H1 (cell line): ENCODE data around the gene PEX12. TPM values are rescaled to one million over a fixed set of nuclear protein-coding genes. Genes with fewer than 3 reads are reported as not detected.

ENCODE experiments used
- BACH1 ChIP-seq: IDR thresholded peaks from 2 replicates; pipeline ENCODE4 v1.6.1; 2012; ENCODE audit warnings: low read length, improper control_type of control experiment
- PHF8 ChIP-seq: fragments of 200-600 bp; sonication (generic); conservative IDR thresholded peaks from 2 replicates; pipeline ENCODE4 v1.7.1; 2012; ENCODE audit warnings: low read depth, mild to moderate bottlenecking, inconsistent platforms, low read length, moderate library complexity
- RBBP5 ChIP-seq: IDR thresholded peaks from 2 replicates; pipeline ENCODE4 v1.7.1; 2012; ENCODE audit warnings: low read depth, mild to moderate bottlenecking, inconsistent platforms, low read length, moderate library complexity, borderline replicate concordance
- SIRT6 ChIP-seq: IDR thresholded peaks from one replicate; pipeline ENCODE4 v1.7.1; 2012; ENCODE audit warnings: low read length, inconsistent platforms
- USF2 ChIP-seq: IDR thresholded peaks from 2 replicates; pipeline ENCODE4 v1.6.1; 2011; ENCODE audit warnings: low read length, improper control_type of control experiment
- polyA plus RNA-seq, 7 experiments: library from polyadenylated mRNA; depleted of rRNA in 3 of 7; stranded (reverse) in 5 of 7; unstranded in 2 of 7; fragments of >200 nt in 5 of 7; fragments of 200-250 nt in 2 of 7; gene quantifications; 1 replicate in 5 of 7; 2 replicates in 1 of 7; 4 replicates in 1 of 7; pipeline versions ENCODE4 v1.2.1 to v1.2.3, GENCODE V29; 2011 to 2013; ENCODE audit warnings: missing spikeins in 2 of 7, mixed read lengths in 2 of 7
- total RNA-seq: library from RNA; stranded (reverse); fragmentation: NEBNext Ultra II Directional; extraction: Animal tissue kit (Norgen Biotek cat#: 25700); gene quantifications from 2 replicates; pipeline ENCODE4 v1.2.1, GENCODE V29; 2021

PEX12 gene
- total and polyA plus RNA-seq, 2 of the 8 experiments (the other 6 are each of a cell fraction or from before 2014, with no cell fraction given): 3.0 to 5.9 TPM

- TF ChIP-seq PHF8: no peak
- TF ChIP-seq USF2: no peak
- TF ChIP-seq SIRT6: no peak
- no peak for TF ChIP-seq RBBP5
- TF ChIP-seq BACH1: no peak
These were observed 10.0 kb upstream of the PEX12 start (continued) for GRCh38 chr17:35588196-35588920.
